IMR-90 (cell line): ENCODE results near the gene ZNF548. TPM values are rescaled to one million over a fixed set of nuclear protein-coding genes. Genes with fewer than 3 reads are reported as not detected.

Experiments used
- ATAC-seq: fragments of 200-7000 bp; cut with Tn5 transposase; 2 replicates; pipeline ENCODE4 v1.9.1; 2020; ENCODE audit warnings: low read depth, mild to moderate bottlenecking, moderate library complexity
- BruUV-seq: library from RNA; stranded (reverse); fragments of 400-500 nt; replicated peaks from 2 replicates; lab custom pipeline; 2021; lab: Mats Ljungman, UMichigan
- CTCF ChIA-PET: fragments of 300-600 bp; formaldehyde crosslinking; extraction: SDS; loops from one replicate; lab custom pipeline; 2021; ENCODE audit warnings: antibody characterized with exemption; lab: Yijun Ruan, JAX
- POLR2A ChIA-PET: fragments of 300-600 bp; sonication (Branson Sonifier 250); formaldehyde crosslinking; loops from one replicate; lab custom pipeline; 2022; ENCODE audit warnings: antibody characterized with exemption; ENCODE audit not compliant: unreplicated experiment; lab: Charles Lee
- DNase-seq: peaks from one replicate; pipeline ENCODE4 v3.0.0; 2013
- H2AFZ ChIP-seq: replicated peaks from 2 replicates; pipeline ENCODE3; 2013; ENCODE audit warnings: low read length, mild to moderate bottlenecking; ENCODE audit not compliant: poor library complexity
- H2AK5ac ChIP-seq: 2 replicates; pipeline ENCODE4 v1.6.1; 2013; ENCODE audit warnings: low read depth, low read length, inconsistent platforms
- H2AK9ac ChIP-seq: replicated peaks from 2 replicates; pipeline ENCODE3; 2013; ENCODE audit warnings: mild to moderate bottlenecking, low read depth, low read length, moderate library complexity; ENCODE audit not compliant: poor library complexity
- H2BK120ac ChIP-seq: 2 replicates; pipeline ENCODE4 v1.6.1; 2013; ENCODE audit warnings: low read depth, low read length, inconsistent platforms
- H2BK15ac ChIP-seq: 3 replicates; pipeline ENCODE4 v1.6.1; 2013; ENCODE audit warnings: low read depth, low read length, inconsistent platforms
- H2BK20ac ChIP-seq: 2 replicates; pipeline ENCODE4 v1.6.1; 2013; ENCODE audit warnings: low read depth, mild to moderate bottlenecking, inconsistent platforms, low read length, moderate library complexity
- H2BK5ac ChIP-seq: 2 replicates; pipeline ENCODE4 v1.6.1; 2013; ENCODE audit warnings: mild to moderate bottlenecking, low read depth, low read length, inconsistent platforms; ENCODE audit not compliant: poor library complexity, severe bottlenecking
- H3K14ac ChIP-seq: replicated peaks from 2 replicates; pipeline ENCODE4 v1.6.1; 2013; ENCODE audit warnings: low read depth, low read length, inconsistent platforms
- H3K18ac ChIP-seq: 2 replicates; pipeline ENCODE4 v1.6.1; 2013; ENCODE audit warnings: low read depth, low read length, control low read depth
- H3K23ac ChIP-seq: 2 replicates; pipeline ENCODE4 v1.6.1; 2013; ENCODE audit warnings: low read depth, low read length, inconsistent platforms
- H3K27ac ChIP-seq: 2 replicates; pipeline ENCODE4 v1.5.1; 2013; ENCODE audit warnings: mild to moderate bottlenecking, control low read depth, low read length; ENCODE audit not compliant: insufficient read depth
- H3K27me3 ChIP-seq: 2 replicates; pipeline ENCODE4 v1.6.1; 2013; ENCODE audit warnings: low read length; ENCODE audit not compliant: control insufficient read depth, insufficient read depth
- H3K36me3 ChIP-seq: 2 replicates; pipeline ENCODE4 v1.6.1; 2013; ENCODE audit warnings: low read length, mixed read lengths; ENCODE audit not compliant: control insufficient read depth, insufficient read depth
- H3K4ac ChIP-seq: 2 replicates; pipeline ENCODE4 v1.6.1; 2013; ENCODE audit warnings: low read depth, low read length, inconsistent platforms
- H3K4me1 ChIP-seq: 2 replicates; pipeline ENCODE4 v1.6.1; 2013; ENCODE audit warnings: low read length, mixed read lengths; ENCODE audit not compliant: control insufficient read depth, insufficient read depth
- H3K4me2 ChIP-seq: 2 replicates; pipeline ENCODE4 v1.6.1; 2013; ENCODE audit warnings: low read depth, mild to moderate bottlenecking, control low read depth, low read length, moderate library complexity
- H3K4me3 ChIP-seq: 2 replicates; pipeline ENCODE4 v1.5.1; 2013; ENCODE audit warnings: low read depth, mild to moderate bottlenecking, control low read depth, low read length, moderate library complexity; ENCODE audit not compliant: insufficient read depth
- H3K56ac ChIP-seq: 2 replicates; pipeline ENCODE4 v1.6.1; 2013; ENCODE audit warnings: low read length, inconsistent platforms; ENCODE audit not compliant: insufficient read depth; ENCODE audit errors: extremely low read depth
- H3K79me1 ChIP-seq, 2 experiments: 2 replicates each; pipeline ENCODE4 v1.6.1; 2013; ENCODE audit warnings: low read length in 2 of 2, inconsistent platforms in 1 of 2, low read depth in 1 of 2
- H3K9ac ChIP-seq: 2 replicates; pipeline ENCODE4 v1.6.1; 2013; ENCODE audit warnings: low read depth, low read length, control low read depth
- H3K9me1 ChIP-seq: 2 replicates; pipeline ENCODE4 v1.6.1; 2013; ENCODE audit warnings: low read length, inconsistent platforms; ENCODE audit not compliant: insufficient read depth
- H3K9me3 ChIP-seq: 2 replicates; pipeline ENCODE4 v1.6.1; 2013; ENCODE audit warnings: low read length; ENCODE audit not compliant: control insufficient read depth, insufficient read depth
- H4K20me1 ChIP-seq: 2 replicates; pipeline ENCODE4 v1.6.1; 2013; ENCODE audit warnings: low read length, inconsistent platforms; ENCODE audit not compliant: insufficient read depth
- H4K5ac ChIP-seq: 2 replicates; pipeline ENCODE4 v1.6.1; 2013; ENCODE audit warnings: mild to moderate bottlenecking, low read depth, low read length, control low read depth
- H4K8ac ChIP-seq, 2 experiments: 2 replicates each; pipeline ENCODE4 v1.6.1; 2013; ENCODE audit warnings: low read depth in 2 of 2, low read length in 2 of 2, control low read depth in 1 of 2, inconsistent platforms in 1 of 2
- H4K91ac ChIP-seq: 2 replicates; pipeline ENCODE4 v1.6.1; 2013; ENCODE audit warnings: low read depth, low read length, inconsistent platforms; ENCODE audit not compliant: insufficient read depth
- BHLHE40 ChIP-seq: fragments of 150-350 bp; IDR thresholded peaks from 2 replicates; pipeline ENCODE4 v1.6.1; 2016; ENCODE audit warnings: mild to moderate bottlenecking, low read depth, low read length
- CTCF ChIP-seq: conservative IDR thresholded peaks from 2 replicates; pipeline ENCODE4 v1.5.1; 2012; ENCODE audit warnings: mild to moderate bottlenecking, low read depth, low read length, improper control_type of control experiment
- RCOR1 ChIP-seq: IDR thresholded peaks from 2 replicates; pipeline ENCODE4 v1.6.1; 2012; ENCODE audit warnings: mild to moderate bottlenecking, low read length, improper control_type of control experiment; ENCODE audit not compliant: insufficient replicate concordance
- WGBS, 2 experiments: methylation state at CpG; one replicate each; pipeline versions ENCODE4 v1.1.5 to v1.1.7; 2013; ENCODE audit warnings: missing lambda C conversion rate in 2 of 2; ENCODE audit not compliant: insufficient read length in 1 of 2; ENCODE audit errors: extremely low coverage in 2 of 2; 5-methylcytosine and 5-hydroxymethylcytosine counted together
- dilution Hi-C: fragments of 300-500 bp; cut with HindIII; formaldehyde crosslinking; loops from one replicate; pipeline ENCODE4 v1.14.3; 2018; ENCODE audit warnings: low sequenced_read_pairs; ENCODE audit not compliant: unreplicated experiment
- in situ Hi-C: fragments of 300-500 bp; cut with MboI; formaldehyde crosslinking; loops from 3 replicates; pipeline ENCODE4 v1.14.3; 2019; ENCODE audit warnings: low sequenced_read_pairs, inconsistent platforms, mixed read lengths
- intact Hi-C: fragments of 100-400 bp; cut with micrococcal nuclease; formaldehyde crosslinking; loops from 2 replicates; pipeline ENCODE4 v1.10.0; 2022
- polyA plus RNA-seq, 3 experiments: library from polyadenylated mRNA; depleted of rRNA; stranded (reverse); fragments of >200 nt; gene quantifications; 2 replicates each; pipeline ENCODE4 v1.2.3, GENCODE V29; 2012; ENCODE audit warnings: low replicate concordance in 1 of 3
- total RNA-seq: library from RNA; depleted of rRNA; stranded (reverse); fragments of >200 nt; gene quantifications from 2 replicates; pipeline ENCODE4 v1.2.3, GENCODE V29; 2012

The ZNF548 gene
- total and polyA plus RNA-seq, 2 of the 4 experiments (the other 2 are of a cell fraction): 7.5 to 24.2 TPM

- no peak overlapping the region for H3K4me2 ChIP-seq
- no peak for ATAC-seq
- no peak overlapping the region for H4K5ac ChIP-seq
- no peak overlapping the region for H3K18ac ChIP-seq
- H2BK5ac ChIP-seq: no peak overlapping the region
- CTCF ChIA-PET: no interaction called here
- no peak overlapping the region for H3K27ac ChIP-seq
- dilution Hi-C loops: no loop called here
- H3K27me3 ChIP-seq: no peaks in the 10 kb centered on the region
- no peak overlapping the region for H3K4ac ChIP-seq
- POLR2A ChIA-PET: no interaction called here
- TF ChIP-seq BHLHE40: no peak
- TF ChIP-seq RCOR1: no peak
- no peak for TF ChIP-seq CTCF
- no peak overlapping the region for H4K8ac ChIP-seq
- H3K56ac ChIP-seq: no peak overlapping the region
- H3K36me3 ChIP-seq: peaks cover 52% of the 10 kb centered on the region
- H2AK5ac ChIP-seq: no peak overlapping the region
- no peaks in the 10 kb centered on the region for H3K9me1 ChIP-seq
- no peak overlapping the region for H3K23ac ChIP-seq
- no peak overlapping the region for H2BK20ac ChIP-seq
- WGBS, 2 experiments: no CpG with 5 or more reads among the region's 6 CpGs
- H2BK15ac ChIP-seq: no peak overlapping the region
- H2BK120ac ChIP-seq: no peak overlapping the region
- no peaks in the 10 kb centered on the region for H3K4me1 ChIP-seq
- peaks cover 43% of the 10 kb centered on the region for H3K9me3 ChIP-seq
- no peak overlapping the region for H3K14ac ChIP-seq
- no peak overlapping the region for H3K9ac ChIP-seq
- no TSS peak for BruUV-seq
- DNase-seq: no peak
- no peak overlapping the region for H3K4me3 ChIP-seq
- H4K91ac ChIP-seq: no peak overlapping the region
- intact Hi-C loops: no loop called here
- H3K79me1 ChIP-seq: no peaks in the 10 kb centered on the region; a peak in 1 of 4 replicates
- in situ Hi-C loops: loop anchor here (25.0 kb wide), 1 partner anchor 964 kb away; the partner anchor contains the start of gene ZNF583
- H4K20me1 ChIP-seq: no peaks in the 10 kb centered on the region
- no peak overlapping the region for H2AK9ac ChIP-seq
- H2AFZ ChIP-seq: no peak overlapping the region
Observed at GRCh38 chr19:57376151-57376550, 13.5 kb upstream of the ZNF548 start.
